Measurements from ENCODE around the gene MRPL49.

GRCh38 chr11:65133724-65134123, 11.6 kb downstream of the MRPL49 start:
- TF ChIP-seq EP300 (conservative IDR thresholded peaks at IDR 0.05; ENCODE audit: poor library complexity, severe bottlenecking) (no peak), REST (IDR thresholded peaks at IDR 0.05; ENCODE audit: borderline replicate concordance) (no peak), POLR2AphosphoS5 (IDR thresholded peaks at IDR 0.05) (no peak), EZH2 (IDR thresholded peaks at IDR 0.05; ENCODE audit: borderline replicate concordance, insufficient read depth, low read length, poor library complexity, severe bottlenecking) (no peak), TAF1 (IDR thresholded peaks at IDR 0.05; ENCODE audit: low read depth) (no peak), RAD21 (conservative IDR thresholded peaks at IDR 0.05) (no peak), MXI1 (conservative IDR thresholded peaks at IDR 0.05; ENCODE audit: poor library complexity, severe bottlenecking) (no peak), SMC3 (conservative IDR thresholded peaks at IDR 0.05; ENCODE audit: poor library complexity) (no peak)
- TF ChIP-seq, protein P1, sequence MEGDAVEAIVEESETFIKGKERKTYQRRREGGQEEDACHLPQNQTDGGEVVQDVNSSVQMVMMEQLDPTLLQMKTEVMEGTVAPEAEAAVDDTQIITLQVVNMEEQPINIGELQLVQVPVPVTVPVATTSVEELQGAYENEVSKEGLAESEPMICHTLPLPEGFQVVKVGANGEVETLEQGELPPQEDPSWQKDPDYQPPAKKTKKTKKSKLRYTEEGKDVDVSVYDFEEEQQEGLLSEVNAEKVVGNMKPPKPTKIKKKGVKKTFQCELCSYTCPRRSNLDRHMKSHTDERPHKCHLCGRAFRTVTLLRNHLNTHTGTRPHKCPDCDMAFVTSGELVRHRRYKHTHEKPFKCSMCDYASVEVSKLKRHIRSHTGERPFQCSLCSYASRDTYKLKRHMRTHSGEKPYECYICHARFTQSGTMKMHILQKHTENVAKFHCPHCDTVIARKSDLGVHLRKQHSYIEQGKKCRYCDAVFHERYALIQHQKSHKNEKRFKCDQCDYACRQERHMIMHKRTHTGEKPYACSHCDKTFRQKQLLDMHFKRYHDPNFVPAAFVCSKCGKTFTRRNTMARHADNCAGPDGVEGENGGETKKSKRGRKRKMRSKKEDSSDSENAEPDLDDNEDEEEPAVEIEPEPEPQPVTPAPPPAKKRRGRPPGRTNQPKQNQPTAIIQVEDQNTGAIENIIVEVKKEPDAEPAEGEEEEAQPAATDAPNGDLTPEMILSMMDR (IDR thresholded peaks at IDR 0.05; ENCODE audit: poor library complexity, severe bottlenecking) = no peak
